HG03159 (cell line): ENCODE measurements around the gene LMNA.
"Not testable (repeated sequence)": the region's sequence is repeated elsewhere in the genome, so short reads cannot be mapped to it uniquely, and the experiment has no call there.

Experiments used
- ATAC-seq: cut with Tn5 transposase; IDR thresholded peaks from one replicate; pipeline ENCODE4 v1.9.1; 2021; ENCODE audit warnings: mild to moderate bottlenecking, moderate library complexity; ENCODE audit not compliant: unreplicated experiment

LMNA gene

GRCh38 chr1:156103521-156103947 lies 11.0 kb upstream of the LMNA start:
- no peak for ATAC-seq

DNA sequence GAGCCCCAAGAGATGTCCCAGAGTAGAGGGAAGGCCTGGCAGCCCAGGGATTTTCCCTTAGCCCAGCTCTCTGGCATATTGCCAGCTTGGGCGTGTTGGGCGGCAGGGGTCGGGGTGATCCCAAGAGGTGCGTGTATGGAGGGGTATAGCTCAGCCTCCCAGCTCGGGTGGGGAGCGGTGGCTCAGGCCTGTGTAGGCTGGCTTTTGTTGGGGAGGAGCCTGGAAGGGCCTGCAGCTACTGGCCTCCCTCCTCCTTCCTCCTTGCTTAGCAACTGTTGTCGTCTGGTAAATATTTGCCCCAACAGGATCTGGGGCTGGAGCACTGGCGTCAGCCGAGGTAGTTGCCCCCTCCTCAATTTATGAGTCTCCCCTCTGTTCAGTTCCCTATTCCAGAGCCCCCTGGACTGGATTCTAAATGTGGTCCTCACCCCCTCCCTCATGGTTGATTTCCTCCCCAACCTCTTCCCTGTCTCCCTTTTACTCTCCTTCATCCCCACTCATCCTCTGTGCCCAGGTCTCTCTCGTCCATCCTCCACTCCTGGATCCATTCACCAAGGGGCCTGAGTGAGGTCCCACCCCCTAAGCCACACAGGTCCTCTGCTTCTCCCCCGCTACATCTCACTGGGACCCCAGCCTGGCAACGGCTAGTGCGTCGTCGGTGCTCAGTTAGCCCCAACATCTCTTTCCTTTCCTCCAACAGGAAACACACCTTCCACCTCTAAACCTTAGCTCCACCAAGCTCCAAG lies 10.3 kb upstream of the LMNA start:
- ATAC-seq, result no peak

DNA sequence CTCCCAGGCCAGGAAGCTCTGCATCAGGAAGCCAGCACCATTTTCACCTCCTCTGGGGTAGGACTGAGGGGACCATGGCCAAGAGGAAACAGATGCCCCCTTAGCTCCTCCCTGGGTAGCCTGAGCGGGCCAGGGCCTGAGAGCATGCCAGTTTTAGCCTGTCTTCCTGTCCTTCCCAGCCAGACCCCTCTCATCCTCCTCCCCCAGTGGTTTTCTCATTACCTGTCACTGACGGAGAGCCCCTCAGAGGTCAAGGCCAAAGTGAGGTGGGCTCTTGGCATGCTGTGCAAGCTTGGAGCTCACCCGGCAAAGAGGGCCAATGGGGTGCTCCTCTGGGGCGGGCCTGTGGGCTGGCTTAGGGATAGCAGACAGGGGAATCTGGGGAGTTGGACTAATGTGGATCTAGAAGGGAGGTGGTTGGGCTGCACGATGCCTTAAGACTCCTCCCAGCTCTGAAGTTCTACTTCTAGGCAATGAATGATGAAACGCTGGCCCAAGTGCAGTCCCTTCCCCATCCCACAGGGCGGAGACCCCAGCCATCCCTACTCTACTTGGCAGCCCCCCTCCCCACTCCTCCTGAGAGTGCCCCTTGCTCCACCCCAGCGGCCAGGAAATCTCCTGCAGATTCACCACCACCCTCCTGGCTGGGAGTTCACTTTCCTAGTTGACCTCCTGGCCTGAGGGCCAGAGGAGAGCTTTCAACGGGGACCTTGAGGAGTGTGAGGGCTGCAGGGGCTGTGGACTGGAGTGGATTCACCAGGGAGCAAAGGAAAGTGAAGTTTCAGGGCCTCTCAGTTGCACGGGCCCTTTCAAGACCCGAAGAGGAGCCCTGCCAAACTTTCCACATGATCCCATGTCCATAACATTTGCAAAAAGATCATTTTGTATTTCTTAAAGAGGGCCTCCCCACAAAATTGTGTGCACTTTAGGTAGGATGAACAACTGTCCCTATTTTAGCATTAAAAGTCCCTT lies 9.4 kb upstream of the LMNA start:
- ATAC-seq, result no peak

GRCh38 chr1:156106624-156107488 lies 7.7 kb upstream of the LMNA start:
- no peak for ATAC-seq

GRCh38 chr1:156108057-156108456 lies 6.5 kb upstream of the LMNA start:
- ATAC-seq, result no peak

DNA sequence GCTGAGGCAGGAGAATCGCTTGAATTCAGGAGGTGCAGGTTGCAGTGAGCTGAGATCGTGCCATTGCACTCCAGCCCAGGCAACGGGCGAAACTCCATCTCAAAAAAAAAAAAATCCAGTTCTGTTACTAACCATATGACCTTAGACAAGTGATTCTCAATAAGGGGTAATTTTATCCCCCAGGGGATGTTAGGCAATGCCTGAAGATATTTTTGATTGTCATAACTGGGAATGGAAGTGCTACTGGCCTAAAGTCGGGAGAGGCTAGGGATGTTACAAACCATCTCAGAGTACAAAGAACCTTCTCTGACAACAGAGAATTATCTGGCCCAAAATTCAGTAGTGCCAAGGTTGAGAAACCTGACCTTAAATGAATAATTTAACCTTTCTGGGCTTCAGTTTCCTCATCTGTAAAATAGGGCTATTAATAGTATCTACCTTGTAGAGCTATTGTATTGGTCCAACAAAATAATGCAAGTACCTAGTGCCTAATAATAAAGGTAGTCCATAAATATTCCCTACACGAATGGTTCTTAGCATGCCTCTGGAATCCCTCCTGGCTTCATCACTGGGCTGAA lies 5.8 kb upstream of the LMNA start:
- no peak for ATAC-seq

- no peak for ATAC-seq
Observed at GRCh38 chr1:156110252-156110651, 4.3 kb upstream of the LMNA start.

GRCh38 chr1:156111355-156111962 lies 3.1 kb upstream of the LMNA start:
- ATAC-seq, result no peak

DNA sequence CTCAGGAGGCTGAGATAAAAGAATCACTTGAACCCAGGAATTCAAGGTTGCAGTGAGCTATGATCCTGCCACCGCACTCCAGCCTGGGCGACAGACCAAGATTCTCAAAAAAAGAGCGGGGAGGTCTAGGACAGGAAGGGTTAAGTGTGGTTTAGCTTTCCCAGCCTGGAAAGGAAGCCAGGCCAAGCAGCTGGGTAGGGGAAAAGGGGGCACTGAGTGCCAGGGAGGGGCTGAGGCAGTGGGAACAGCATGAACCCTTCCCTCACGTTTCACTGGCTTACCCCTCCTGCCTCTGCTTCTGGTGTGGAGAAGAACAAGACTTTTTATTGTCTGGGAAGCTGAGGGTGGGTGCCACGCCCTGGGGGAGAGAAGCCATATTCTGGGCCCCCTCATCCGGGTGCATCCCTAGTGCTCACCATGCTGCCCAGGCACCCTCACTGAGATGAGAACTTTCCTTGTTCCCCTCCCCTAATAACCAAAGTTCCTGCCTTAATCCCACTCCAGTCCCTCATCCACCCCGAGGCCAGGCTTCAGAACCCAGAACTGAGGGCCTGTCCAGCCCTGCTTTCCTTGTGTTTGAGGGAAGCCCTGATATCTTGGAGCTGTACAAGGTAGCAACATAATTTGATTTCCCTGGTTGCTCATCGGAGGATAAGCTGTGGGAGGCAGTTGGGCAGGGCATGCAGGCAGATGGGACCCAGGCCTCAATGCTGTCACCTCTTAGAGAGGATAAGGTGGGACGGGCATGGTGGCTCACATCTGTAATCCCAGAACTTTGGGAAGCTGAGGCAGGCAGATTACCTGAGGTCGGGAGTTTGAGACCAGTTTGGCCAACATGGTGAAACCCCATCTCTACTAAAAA lies 2.0 kb upstream of the LMNA start:
- no peak for ATAC-seq

- ATAC-seq, result no peak
Observed at GRCh38 chr1:156113282-156113950, 1.1 kb upstream of the LMNA start.

DNA sequence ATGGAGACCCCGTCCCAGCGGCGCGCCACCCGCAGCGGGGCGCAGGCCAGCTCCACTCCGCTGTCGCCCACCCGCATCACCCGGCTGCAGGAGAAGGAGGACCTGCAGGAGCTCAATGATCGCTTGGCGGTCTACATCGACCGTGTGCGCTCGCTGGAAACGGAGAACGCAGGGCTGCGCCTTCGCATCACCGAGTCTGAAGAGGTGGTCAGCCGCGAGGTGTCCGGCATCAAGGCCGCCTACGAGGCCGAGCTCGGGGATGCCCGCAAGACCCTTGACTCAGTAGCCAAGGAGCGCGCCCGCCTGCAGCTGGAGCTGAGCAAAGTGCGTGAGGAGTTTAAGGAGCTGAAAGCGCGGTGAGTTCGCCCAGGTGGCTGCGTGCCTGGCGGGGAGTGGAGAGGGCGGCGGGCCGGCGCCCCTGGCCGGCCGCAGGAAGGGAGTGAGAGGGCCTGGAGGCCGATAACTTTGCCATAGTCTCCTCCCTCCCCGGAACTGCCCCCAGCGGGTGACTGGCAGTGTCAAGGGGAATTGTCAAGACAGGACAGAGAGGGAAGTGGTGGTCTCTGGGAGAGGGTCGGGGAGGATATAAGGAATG lies 505 bp downstream of the LMNA start:
- peak; percentile 13 for ATAC-seq

- no peak for ATAC-seq
Observed at GRCh38 chr1:156115514-156116374, 1.2 kb downstream of the LMNA start.

GRCh38 chr1:156116731-156117130 lies 2.2 kb downstream of the LMNA start:
- ATAC-seq, result not testable (repeated sequence)

DNA sequence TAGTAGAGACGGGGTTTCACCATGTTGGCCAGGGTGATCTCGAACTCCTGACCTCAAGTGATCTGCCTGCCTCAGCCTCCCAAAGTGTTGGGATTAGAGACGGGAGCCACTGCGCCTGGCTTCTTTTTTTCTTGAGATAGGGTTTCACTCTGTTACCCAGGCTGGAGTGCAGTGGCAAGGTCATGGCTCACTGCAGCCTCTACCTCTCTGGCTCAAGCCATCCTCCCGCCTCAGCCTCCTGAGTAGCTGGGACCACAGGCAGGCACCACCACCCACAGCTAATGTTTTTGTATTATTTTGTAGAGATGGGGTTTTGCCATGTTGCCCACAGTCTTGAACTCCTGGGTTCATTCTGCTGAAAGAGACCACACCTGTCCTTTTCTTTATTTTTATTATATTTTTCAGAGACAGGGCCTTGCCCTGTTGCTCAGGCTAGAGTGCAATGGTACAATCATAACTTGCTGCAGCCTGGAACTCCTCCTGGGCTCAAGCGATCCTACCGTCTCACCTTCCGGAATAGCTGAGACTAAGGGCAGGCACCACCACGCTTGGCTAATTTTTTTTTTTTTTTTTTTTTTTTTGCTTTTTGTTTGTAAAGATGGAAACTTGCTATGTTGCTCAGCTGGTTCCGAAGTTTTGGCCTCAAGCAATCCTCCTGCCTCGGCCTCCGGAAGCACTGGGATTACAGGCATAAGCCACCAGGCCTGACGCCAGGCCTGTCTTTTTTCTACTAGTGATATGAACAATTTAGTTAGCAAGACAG lies 3.1 kb downstream of the LMNA start:
- ATAC-seq, result no peak

- no peak for ATAC-seq
Observed at GRCh38 chr1:156118177-156118868, 3.8 kb downstream of the LMNA start.
